H7 (cell line): ENCODE data around the gene CHTOP. TPM values are rescaled to one million over a fixed set of nuclear protein-coding genes. Genes with fewer than 3 reads are reported as not detected.
"Not testable (repeated sequence)": the region's sequence is repeated elsewhere in the genome, so short reads cannot be mapped to it uniquely, and the experiment has no call there.

ENCODE experiments used
- DNase-seq: peaks from one replicate; pipeline ENCODE4 v3.0.0; 2012
- H3K27me3 ChIP-seq: 2 replicates; pipeline ENCODE4 v1.6.0; 2011; ENCODE audit warnings: mild to moderate bottlenecking, low read length; ENCODE audit not compliant: control insufficient read depth, insufficient read depth
- H3K36me3 ChIP-seq: replicated peaks from 2 replicates; pipeline ENCODE4 v1.5.1; 2011; ENCODE audit warnings: low read length; ENCODE audit not compliant: control insufficient read depth, insufficient read depth
- H3K4me3 ChIP-seq: 2 replicates; pipeline ENCODE4 v1.5.1; 2011; ENCODE audit warnings: low read depth, mild to moderate bottlenecking, control low read depth, low read length, moderate library complexity; ENCODE audit not compliant: insufficient read depth
- total RNA-seq: library from RNA; depleted of rRNA; stranded (reverse); fragments of >200 nt; shearing (Covaris generic); gene quantifications from 2 replicates; pipeline ENCODE4 v1.2.3, GENCODE V29; 2014

CHTOP gene
- total RNA-seq, 1 experiment from 2014 or later: 63.8 TPM

- not testable (repeated sequence) for DNase-seq, H3K27me3 ChIP-seq
- Histone ChIP-seq H3K4me3 (peak overlapping the region; percentile 52), H3K36me3 (peaks cover 26% of the 10 kb centered on the region)
Observed at GRCh38 chr1:153671628-153672353, 37.9 kb downstream of the CHTOP start.

GRCh38 chr1:153673511-153673910 is 39.6 kb downstream of the CHTOP start:
- Histone ChIP-seq H3K36me3 (peaks cover 13% of the 10 kb centered on the region), H3K27me3 (peaks cover 8% of the 10 kb centered on the region), H3K4me3 (no peak overlapping the region)
- no peak for DNase-seq

- DNase-seq: peak; percentile 92
- no peaks in the 10 kb centered on the region for H3K36me3 ChIP-seq
- peaks cover 30% of the 10 kb centered on the region for H3K27me3 ChIP-seq
- peak overlapping the region; percentile 79 for H3K4me3 ChIP-seq
Observed at GRCh38 chr1:153677718-153678518, 44.1 kb downstream of the CHTOP start.

GRCh38 chr1:153678519-153679336 is 44.9 kb downstream of the CHTOP start, which contains the start of gene NPR1:
Gene NPR1, plus strand, starts transcription at chr1:153678688. Its CDS starts 421 bp downstream, at chr1:153679109.
- peak; percentile 93 for DNase-seq
- H3K27me3 ChIP-seq: peaks cover 30% of the 10 kb centered on the region

GRCh38 chr1:153679337-153680119 is 45.7 kb downstream of the CHTOP start:
- Histone ChIP-seq H3K27me3 (peaks cover 30% of the 10 kb centered on the region), H3K4me3 (peak overlapping the region; percentile 79), H3K36me3 (no peaks in the 10 kb centered on the region)
- DNase-seq: peak; percentile 82

More at GRCh38 chr1:153678519-153679336, 44.9 kb downstream of the CHTOP start, which contains the start of gene NPR1:
- Histone ChIP-seq H3K36me3 (no peaks in the 10 kb centered on the region), H3K4me3 (peak within 1 kb of the TSS; percentile 79)

GRCh38 chr1:153680120-153680403 is 46.2 kb downstream of the CHTOP start:
- no peaks in the 10 kb centered on the region for H3K36me3 ChIP-seq
- H3K4me3 ChIP-seq: peak overlapping the region; percentile 79
- DNase-seq: peak; percentile 90
- peaks cover 30% of the 10 kb centered on the region for H3K27me3 ChIP-seq

- H3K27me3 ChIP-seq: peaks cover 29% of the 10 kb centered on the region
- DNase-seq: no peak
- H3K4me3 ChIP-seq: no peak overlapping the region
- no peaks in the 10 kb centered on the region for H3K36me3 ChIP-seq
Observed at GRCh38 chr1:153682730-153683129, 48.9 kb downstream of the CHTOP start.

- Histone ChIP-seq H3K36me3 (no peaks in the 10 kb centered on the region), H3K4me3 (no peak overlapping the region), H3K27me3 (peaks cover 18% of the 10 kb centered on the region)
- no peak for DNase-seq
Observed at GRCh38 chr1:153683854-153684253, 50.0 kb downstream of the CHTOP start.

GRCh38 chr1:153684892-153685291 is 51.0 kb downstream of the CHTOP start:
- peaks cover 8% of the 10 kb centered on the region for H3K27me3 ChIP-seq
- DNase-seq: no peak
- H3K4me3 ChIP-seq: no peak overlapping the region
- H3K36me3 ChIP-seq: no peaks in the 10 kb centered on the region

- Histone ChIP-seq H3K36me3 (no peaks in the 10 kb centered on the region), H3K27me3 (peaks cover 2% of the 10 kb centered on the region), H3K4me3 (no peak overlapping the region)
- DNase-seq: no peak
Observed at GRCh38 chr1:153685544-153686340, 51.9 kb downstream of the CHTOP start.

GRCh38 chr1:153687346-153688125 is 53.7 kb downstream of the CHTOP start:
- no peak for DNase-seq
- H3K27me3 ChIP-seq: no peaks in the 10 kb centered on the region
- H3K36me3 ChIP-seq: no peaks in the 10 kb centered on the region
- H3K4me3 ChIP-seq: no peak overlapping the region

- Histone ChIP-seq H3K27me3 (no peaks in the 10 kb centered on the region), H3K36me3 (no peaks in the 10 kb centered on the region), H3K4me3 (no peak overlapping the region)
- DNase-seq: no peak
Observed at GRCh38 chr1:153688276-153688675, 54.4 kb downstream of the CHTOP start.
